Naive thymus-derived CD8-positive, alpha-beta T cell (primary cell): ENCODE results near the gene SIK3. TPM values are rescaled to one million over a fixed set of nuclear protein-coding genes. Genes with fewer than 3 reads are reported as not detected.
A peak's percentile ranks its signal among the peaks of the same experiment; 100 is the strongest.

ENCODE experiments used
- ATAC-seq, 2 donors: fragments of 150-1000 bp; cut with Tn5 transposase in 1 of 2; sonication (Bioruptor Pico), chemical (Tn5 transposase) in 1 of 2; 1 replicate in 1 of 2; 2 replicates in 1 of 2; pipeline ENCODE4 v1.10.0; 2021; ENCODE audit warnings: mild to moderate bottlenecking in 2 of 2, moderate library complexity in 2 of 2
- POLR2A ChIA-PET: fragments of 350-600 bp; sonication (Branson Sonifier 250); formaldehyde crosslinking; loops from one replicate; lab custom pipeline; 2021; ENCODE audit warnings: antibody characterized with exemption; lab: Charles Lee
- DNase-seq, 10 donors: peaks; one replicate each; pipeline versions ENCODE4 v3.0.0 to v3.0.0-alpha.2; 2020 to 2022
- H3K27ac Mint-ChIP-seq, 10 donors: one replicate each; pipeline ENCODE4 v1.8.0; 2020 to 2022; ENCODE audit warnings: mild to moderate bottlenecking in 10 of 10, mixed read lengths in 10 of 10, moderate library complexity in 4 of 10, inconsistent platforms in 1 of 10
- H3K27me3 Mint-ChIP-seq, 5 donors: one replicate each; pipeline ENCODE4 v1.8.0; 2021 to 2022; ENCODE audit warnings: mixed read lengths in 5 of 5
- H3K36me3 Mint-ChIP-seq, 3 donors: one replicate each; pipeline ENCODE4 v1.8.0; 2020 to 2022; ENCODE audit warnings: mixed read lengths in 3 of 3, mild to moderate bottlenecking in 2 of 3, inconsistent platforms in 1 of 3
- H3K4me1 Mint-ChIP-seq, 4 donors: one replicate each; pipeline ENCODE4 v1.8.0; 2021 to 2022; ENCODE audit warnings: mixed read lengths in 4 of 4
- H3K4me3 Mint-ChIP-seq, 10 donors: one replicate each; pipeline ENCODE4 v1.8.0; 2020 to 2022; ENCODE audit warnings: mild to moderate bottlenecking in 10 of 10, mixed read lengths in 10 of 10, moderate library complexity in 6 of 10, inconsistent platforms in 1 of 10
- H3K9me3 Mint-ChIP-seq, 9 donors: one replicate each; pipeline ENCODE4 v1.8.0; 2020 to 2022; ENCODE audit warnings: mixed read lengths in 9 of 9, mild to moderate bottlenecking in 3 of 9, inconsistent platforms in 1 of 9, moderate library complexity in 1 of 9
- polyA plus RNA-seq, 3 donors: library from polyadenylated mRNA; unstranded; fragments of 300-500 nt; fragmentation: Illumina TruSeq; gene quantifications; one replicate each; pipeline ENCODE4 v1.2.3, GENCODE V29; 2021
- total RNA-seq, 8 experiments: library from RNA in 2 of 8; stranded (reverse) in 2 of 8; gene quantifications; one replicate each; pipeline ENCODE4 v1.2.3 and lab custom pipeline; 2021 to 2026

Gene SIK3
- total and polyA plus RNA-seq, 5 experiments from 2014 or later: 14.1 to 69.2 (median 16.2) TPM

DNA sequence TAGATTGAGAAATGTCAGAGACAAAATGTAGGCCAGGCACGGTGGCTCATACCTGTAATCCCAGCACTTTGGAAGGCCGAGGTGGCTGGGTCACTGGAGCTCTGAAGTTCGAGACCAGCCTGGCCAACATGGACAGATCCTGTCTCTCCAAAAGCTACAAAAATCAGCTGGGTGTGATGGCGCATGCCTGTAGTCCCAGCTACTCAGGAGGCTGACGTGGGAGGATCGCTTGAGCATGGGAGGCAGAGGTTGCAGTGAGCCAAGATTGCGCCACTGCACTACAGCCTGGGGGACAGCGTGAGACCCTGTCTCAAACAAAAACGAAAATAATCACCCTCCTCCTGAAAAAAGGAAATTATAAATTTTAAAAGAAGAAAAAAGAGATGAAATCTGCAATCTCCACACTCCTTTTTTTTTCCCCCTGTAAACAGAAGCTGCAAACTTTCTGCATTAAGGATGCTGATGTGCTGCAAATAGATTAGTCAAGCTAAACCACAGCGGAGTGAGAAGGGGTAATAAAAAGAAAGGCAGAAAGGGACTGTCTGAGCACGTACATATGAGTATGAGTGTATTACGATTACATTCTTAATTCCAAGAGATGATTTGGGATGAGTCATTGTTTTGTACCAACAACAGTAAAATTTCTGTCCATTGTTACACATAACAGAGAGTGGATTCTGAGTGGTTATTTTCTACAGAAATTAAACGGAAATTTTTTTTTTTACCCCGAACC lies 87.3 kb downstream of the SIK3 start:
- Mint-ChIP-seq H3K4me1 (peaks cover 9 to 50% (median 25%) of the 10 kb centered on the region in 4 donors), H3K27ac (peak overlapping the region in 3 of 10 donors; percentile 14 to 46 (median 19)), H3K4me3 (no peak overlapping the region), H3K27me3 (no peaks in the 10 kb centered on the region), H3K36me3 (peaks cover 0 to 10% (median 2%) of the 10 kb centered on the region in 3 donors), H3K9me3 (no peaks in the 10 kb centered on the region)
- POLR2A ChIA-PET: no interaction called here
- ATAC-seq: no peak
- DNase-seq: no peak

DNA sequence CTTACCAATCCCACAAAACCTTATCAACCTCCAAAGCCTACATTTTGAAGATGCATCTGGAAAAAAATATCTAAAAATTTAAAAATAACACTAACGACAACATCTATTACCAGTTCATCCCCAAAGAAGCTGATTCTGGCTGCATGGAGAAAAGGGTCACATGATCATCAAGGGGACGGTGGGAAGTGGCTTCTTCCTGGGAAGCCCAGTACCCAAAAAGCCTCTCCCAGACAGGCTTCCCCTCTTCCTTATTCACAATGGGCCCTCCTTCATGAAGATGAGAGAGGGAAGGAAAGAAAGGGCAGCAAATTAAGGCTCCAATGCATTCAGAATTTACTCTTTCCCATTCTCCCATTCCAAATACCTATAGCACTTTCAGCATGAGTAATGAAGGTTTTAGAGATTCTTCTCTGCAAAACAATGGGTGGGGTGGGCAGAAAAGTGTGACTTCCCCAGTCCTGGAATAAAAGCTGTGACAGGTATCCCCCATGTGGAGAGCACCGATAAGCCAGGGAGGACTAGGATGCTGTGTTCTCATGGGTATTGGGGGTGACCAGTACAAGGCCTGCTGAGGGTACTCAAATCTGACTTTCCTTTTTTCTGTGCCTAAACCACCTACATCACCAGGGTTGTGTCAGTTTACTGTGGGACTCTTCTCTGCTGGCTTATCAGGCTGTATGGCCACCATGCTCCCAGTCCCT lies 88.2 kb downstream of the SIK3 start:
- H3K4me3 Mint-ChIP-seq: no peak overlapping the region
- peaks cover 11 to 56% (median 31%) of the 10 kb centered on the region in 4 donors for H3K4me1 Mint-ChIP-seq
- peaks cover 0 to 10% (median 2%) of the 10 kb centered on the region in 3 donors for H3K36me3 Mint-ChIP-seq
- H3K27ac Mint-ChIP-seq: peak overlapping the region in 3 of 10 donors; percentile 33 to 72 (median 60)
- no peaks in the 10 kb centered on the region for H3K9me3 Mint-ChIP-seq
- ATAC-seq: no peak
- H3K27me3 Mint-ChIP-seq: no peaks in the 10 kb centered on the region
- DNase-seq: no peak
- POLR2A ChIA-PET: no interaction called here

DNA sequence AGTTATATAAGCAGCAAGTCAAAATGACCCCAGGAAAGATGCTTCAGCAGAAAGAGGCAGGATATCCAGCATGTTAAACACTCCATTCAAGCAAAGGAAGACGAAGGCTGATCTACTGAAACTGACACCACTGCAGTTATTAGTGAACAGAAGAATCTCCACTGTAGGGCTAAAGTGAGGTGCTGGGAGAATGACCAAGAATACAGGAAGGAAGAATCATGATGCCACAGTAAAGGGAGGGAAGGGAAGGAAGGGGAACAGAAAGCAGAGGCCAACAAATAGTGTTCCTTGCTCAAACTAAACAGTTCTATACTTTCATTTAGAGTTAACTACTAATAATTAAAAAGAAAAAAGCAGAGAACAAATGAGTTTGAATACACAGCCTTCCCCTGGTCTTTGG lies 92.5 kb downstream of the SIK3 start:
- H3K9me3 Mint-ChIP-seq: peaks cover 0 to 3% (median 0%) of the 10 kb centered on the region in 9 donors
- DNase-seq (no peak), ATAC-seq (no peak)
- H3K27ac Mint-ChIP-seq: peak overlapping the region in 6 of 10 donors; percentile 2 to 80 (median 52)
- H3K36me3 Mint-ChIP-seq: peaks cover 0 to 23% (median 3%) of the 10 kb centered on the region in 3 donors
- no peaks in the 10 kb centered on the region for H3K27me3 Mint-ChIP-seq
- peak overlapping the region in 2 of 10 donors; percentile 18 to 22 for H3K4me3 Mint-ChIP-seq
- H3K4me1 Mint-ChIP-seq: peaks cover 19 to 79% (median 47%) of the 10 kb centered on the region in 4 donors
- POLR2A ChIA-PET: no interaction called here

DNA sequence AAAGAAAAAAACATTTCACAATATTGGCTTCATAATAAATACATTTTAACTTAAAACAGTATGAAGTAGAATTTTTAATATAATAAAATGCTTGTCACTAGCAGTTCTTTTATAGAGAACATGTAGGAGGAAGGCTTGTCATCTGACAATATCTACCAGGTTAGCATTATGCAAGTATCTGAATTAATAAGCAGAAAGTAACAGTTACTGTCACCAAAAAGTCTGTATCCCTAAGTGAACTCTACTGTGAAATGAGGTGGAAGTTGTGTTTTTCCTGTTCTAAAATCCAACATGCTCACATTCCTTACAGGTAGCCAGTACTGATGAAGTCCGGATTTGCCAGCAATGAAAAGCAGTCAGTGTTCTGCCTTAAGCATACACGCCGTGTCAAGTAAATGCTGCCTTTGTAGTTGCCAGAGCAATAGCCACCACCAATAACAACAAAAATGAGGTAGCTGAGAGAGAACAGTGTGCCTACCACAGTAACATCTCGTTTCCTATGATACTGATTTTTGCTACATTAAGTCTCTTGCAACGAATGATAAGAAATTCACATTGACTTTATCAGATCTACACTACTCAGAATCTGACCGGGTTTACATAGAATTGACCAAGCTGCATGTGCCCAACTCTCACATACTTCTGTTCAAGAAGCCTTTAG lies 95.5 kb downstream of the SIK3 start:
- ATAC-seq: peak; percentile 35 to 84
- no peak for DNase-seq

DNA sequence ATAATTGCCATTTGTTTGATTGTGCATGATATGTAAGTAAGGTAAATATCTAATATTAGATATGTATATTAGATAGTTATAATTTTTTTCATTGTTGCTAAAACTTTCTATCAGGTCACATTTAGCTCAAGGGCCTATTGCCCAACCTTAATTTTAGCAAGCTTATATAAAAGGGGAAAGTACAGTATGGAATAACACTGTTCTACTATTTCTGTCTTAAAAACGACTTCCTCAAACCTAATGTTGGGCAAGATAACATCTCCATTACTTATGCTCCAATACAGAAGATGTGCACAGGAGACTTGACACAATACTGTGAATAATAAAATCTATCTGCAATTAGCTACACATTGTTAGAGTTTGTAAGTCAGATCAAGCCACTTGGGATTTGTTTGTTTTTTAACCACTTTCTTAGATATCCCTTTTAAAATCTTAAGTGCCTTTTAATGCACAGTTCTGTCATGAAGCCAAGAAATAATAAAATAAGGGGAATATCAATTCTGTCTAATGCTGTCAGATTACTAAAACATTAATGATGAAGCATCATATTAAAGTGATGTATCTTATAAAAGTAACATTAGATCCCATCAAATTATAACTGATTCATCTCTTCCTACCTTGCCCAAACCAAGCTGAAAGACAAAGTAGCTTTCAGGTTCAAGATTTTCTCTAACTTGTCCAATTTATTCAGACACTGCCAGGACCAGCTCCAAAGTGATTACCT lies 98.1 kb downstream of the SIK3 start:
- Mint-ChIP-seq H3K36me3 (peaks cover 0 to 21% (median 6%) of the 10 kb centered on the region in 3 donors), H3K4me3 (no peak overlapping the region), H3K27me3 (no peaks in the 10 kb centered on the region), H3K9me3 (peaks cover 0 to 3% (median 0%) of the 10 kb centered on the region in 9 donors), H3K4me1 (peaks cover 23 to 76% (median 48%) of the 10 kb centered on the region in 4 donors), H3K27ac (peak overlapping the region in 5 of 10 donors; percentile 25 to 68 (median 26))
- POLR2A ChIA-PET: interaction anchor here (1.1 kb wide), 1 partner anchor 99 kb away, joined by 3 read pairs; no protein-coding TSS in a partner anchor
- DNase-seq (no peak), ATAC-seq (no peak)

More for the DNA sequence above, 95.5 kb downstream of the SIK3 start:
- Mint-ChIP-seq H3K4me3 (peak overlapping the region in 1 of 10 donors; percentile 14), H3K27me3 (no peaks in the 10 kb centered on the region), H3K27ac (peak overlapping the region in 5 of 10 donors; percentile 6 to 67 (median 45)), H3K4me1 (peaks cover 24 to 85% (median 53%) of the 10 kb centered on the region in 4 donors), H3K9me3 (peaks cover 0 to 3% (median 0%) of the 10 kb centered on the region in 9 donors), H3K36me3 (peaks cover 0 to 21% (median 6%) of the 10 kb centered on the region in 3 donors)
- POLR2A ChIA-PET: no interaction called here

DNA sequence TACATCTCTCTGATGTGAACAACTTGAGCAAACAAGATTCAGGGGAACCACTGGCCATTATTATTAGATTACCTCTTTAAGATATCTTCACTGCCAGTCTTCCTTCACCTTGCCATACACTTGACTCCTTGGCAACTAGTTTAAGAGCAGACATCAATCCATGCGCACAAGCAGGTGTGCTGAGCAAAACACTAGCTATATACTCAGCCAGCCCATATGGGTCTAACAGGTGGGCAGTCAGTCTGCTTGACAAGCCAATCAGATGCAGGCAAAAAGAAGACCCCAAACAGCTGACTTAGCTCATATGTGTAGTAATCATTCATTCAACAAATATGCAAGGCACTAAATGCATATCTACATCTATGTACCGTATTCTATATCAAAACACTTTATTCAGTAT lies 101.2 kb downstream of the SIK3 start:
- H3K9me3 Mint-ChIP-seq: peaks cover 0 to 3% (median 0%) of the 10 kb centered on the region in 9 donors
- ATAC-seq (no peak), DNase-seq (no peak)
- H3K27me3 Mint-ChIP-seq: no peaks in the 10 kb centered on the region
- H3K36me3 Mint-ChIP-seq: peaks cover 0 to 8% (median 3%) of the 10 kb centered on the region in 3 donors
- peaks cover 34 to 77% (median 51%) of the 10 kb centered on the region in 4 donors for H3K4me1 Mint-ChIP-seq
- H3K4me3 Mint-ChIP-seq: no peak overlapping the region
- H3K27ac Mint-ChIP-seq: peak overlapping the region in 7 of 10 donors; percentile 2 to 86 (median 67)
- POLR2A ChIA-PET: interaction anchor here (0.7 kb wide), 1 partner anchor 132 kb away, joined by 3 read pairs; no protein-coding TSS in a partner anchor

DNA sequence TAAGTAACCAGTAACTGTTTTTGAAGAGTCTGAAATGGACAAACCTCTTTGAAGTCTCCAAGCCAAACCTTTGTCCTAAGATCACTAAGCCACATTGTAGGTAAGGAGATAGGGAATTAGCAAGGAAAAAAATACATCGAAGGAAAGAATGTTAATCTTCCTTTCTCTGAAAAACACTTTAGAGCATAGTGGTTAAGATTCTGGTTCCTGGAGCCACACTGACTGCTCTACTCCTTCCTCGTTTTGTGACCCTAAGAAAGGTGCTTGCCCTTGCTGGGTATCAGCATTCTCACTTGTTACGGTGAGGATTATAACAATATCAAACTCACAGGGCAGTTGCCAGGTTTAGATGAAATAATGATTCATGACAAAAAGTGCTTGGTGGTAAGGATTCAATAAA lies 104.0 kb downstream of the SIK3 start:
- Mint-ChIP-seq H3K36me3 (peaks cover 0 to 3% (median 0%) of the 10 kb centered on the region in 3 donors), H3K4me1 (peaks cover 28 to 75% (median 50%) of the 10 kb centered on the region in 4 donors), H3K4me3 (peak overlapping the region in 8 of 10 donors; percentile 8 to 60 (median 32)), H3K27ac (peak overlapping the region; percentile 74 to 100 (median 95)), H3K27me3 (no peaks in the 10 kb centered on the region), H3K9me3 (no peaks in the 10 kb centered on the region)
- DNase-seq (no peak), ATAC-seq (peak in 1 of 2 donors; percentile 20)
- POLR2A ChIA-PET: no interaction called here

DNA sequence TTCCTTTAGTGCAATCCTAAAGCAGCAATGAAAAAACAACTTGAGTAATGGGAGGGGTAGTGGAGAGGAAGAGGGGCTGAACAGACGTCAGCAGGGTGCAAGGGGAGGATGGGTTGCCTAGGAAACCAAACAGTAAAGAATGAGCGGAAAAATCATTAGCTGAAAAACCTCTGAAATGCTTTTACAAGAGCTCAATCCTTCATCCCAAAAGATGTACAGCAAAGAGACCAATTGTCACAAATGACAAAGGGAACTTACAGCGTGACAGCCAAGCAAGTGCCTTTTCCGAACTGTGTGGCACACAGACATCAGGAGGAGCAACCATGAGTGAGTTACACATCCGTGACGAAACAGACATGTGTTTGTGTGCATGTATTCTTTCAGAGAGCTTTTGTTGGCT lies 104.6 kb downstream of the SIK3 start:
- Mint-ChIP-seq H3K4me3 (peak overlapping the region in 9 of 10 donors; percentile 58 to 81 (median 73)), H3K27ac (peak overlapping the region; percentile 74 to 100 (median 96)), H3K27me3 (no peaks in the 10 kb centered on the region), H3K9me3 (no peaks in the 10 kb centered on the region), H3K4me1 (peaks cover 33 to 75% (median 55%) of the 10 kb centered on the region in 4 donors), H3K36me3 (peaks cover 0 to 7% (median 0%) of the 10 kb centered on the region in 3 donors)
- POLR2A ChIA-PET: no interaction called here
- DNase-seq (peak in 8 of 10 donors; percentile 47 to 83 (median 66)), ATAC-seq (peak; percentile 75 to 85)

DNA sequence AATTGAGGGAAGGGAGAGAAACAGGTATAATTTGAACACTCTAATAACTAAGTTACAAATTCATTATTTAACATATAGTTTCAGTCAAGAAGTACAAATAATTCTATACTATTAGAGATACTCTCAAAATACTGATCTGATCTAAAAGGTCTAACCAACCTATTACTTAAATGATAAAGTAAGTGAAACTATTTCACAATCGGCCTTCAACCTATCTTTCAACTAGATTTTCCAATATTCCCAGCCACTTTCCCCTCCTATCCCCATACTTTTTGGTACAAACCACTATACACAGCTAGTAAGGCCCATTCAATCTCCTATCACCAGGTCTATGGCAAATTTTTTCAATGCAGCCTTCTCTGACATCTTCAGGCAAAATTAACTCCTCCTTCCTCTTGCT lies 106.7 kb downstream of the SIK3 start:
- Mint-ChIP-seq H3K36me3 (peaks cover 0 to 4% (median 0%) of the 10 kb centered on the region in 3 donors), H3K9me3 (no peaks in the 10 kb centered on the region), H3K27me3 (no peaks in the 10 kb centered on the region), H3K27ac (peak overlapping the region in 8 of 10 donors; percentile 18 to 92 (median 66)), H3K4me1 (peaks cover 34 to 80% (median 63%) of the 10 kb centered on the region in 4 donors), H3K4me3 (no peak overlapping the region)
- ATAC-seq (no peak), DNase-seq (no peak)
- POLR2A ChIA-PET: no interaction called here

DNA sequence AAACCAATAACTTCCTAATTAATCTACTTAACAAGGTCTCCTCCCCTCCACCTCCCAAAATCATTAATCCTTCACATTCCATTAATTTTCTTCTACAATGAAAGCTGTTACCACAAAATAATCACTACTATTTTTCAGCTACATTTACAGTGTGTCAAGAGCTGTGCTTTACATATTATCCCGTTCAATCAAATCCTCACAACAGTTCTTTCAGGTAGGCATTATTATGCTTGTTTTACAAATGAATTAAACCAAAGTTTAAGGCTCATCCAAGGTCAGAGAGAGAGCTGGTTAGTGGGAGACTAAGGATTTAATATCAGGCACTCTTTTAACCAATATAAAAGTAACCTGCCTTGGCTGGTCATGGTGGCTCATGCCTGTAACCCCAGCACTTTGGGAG lies 107.4 kb downstream of the SIK3 start:
- Mint-ChIP-seq H3K4me1 (peaks cover 37 to 87% (median 68%) of the 10 kb centered on the region in 4 donors), H3K4me3 (no peak overlapping the region), H3K9me3 (no peaks in the 10 kb centered on the region), H3K27ac (peak overlapping the region in 8 of 10 donors; percentile 34 to 81 (median 70)), H3K36me3 (peaks cover 0 to 4% (median 0%) of the 10 kb centered on the region in 3 donors), H3K27me3 (no peaks in the 10 kb centered on the region)
- POLR2A ChIA-PET: no interaction called here
- no peak for DNase-seq
- ATAC-seq: no peak

DNA sequence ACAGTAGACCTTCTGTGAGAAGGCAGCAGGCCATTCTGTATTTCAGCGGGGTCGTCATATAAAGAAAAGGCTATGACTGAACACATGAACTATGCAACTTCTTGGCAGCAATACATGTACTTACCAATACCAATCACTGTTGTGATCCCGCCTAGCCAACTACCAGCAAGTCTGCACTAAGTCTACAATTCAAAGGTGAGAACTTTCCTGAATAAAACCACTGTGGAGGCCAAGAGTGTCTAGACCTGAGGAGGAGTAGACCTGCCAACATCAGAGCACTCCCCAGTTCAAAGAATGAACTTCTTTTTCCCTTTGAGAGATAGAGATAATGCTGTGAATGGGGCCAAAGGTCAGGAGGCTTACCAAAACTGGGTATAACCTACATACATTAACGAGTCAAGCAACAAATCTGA lies 108.2 kb downstream of the SIK3 start:
- Mint-ChIP-seq H3K27me3 (no peaks in the 10 kb centered on the region), H3K36me3 (peaks cover 0 to 4% (median 0%) of the 10 kb centered on the region in 3 donors), H3K4me3 (no peak overlapping the region), H3K9me3 (no peaks in the 10 kb centered on the region), H3K27ac (peak overlapping the region in 7 of 10 donors; percentile 15 to 81 (median 67)), H3K4me1 (peaks cover 37 to 88% (median 67%) of the 10 kb centered on the region in 4 donors)
- ATAC-seq: peak in 1 of 2 donors; percentile 45
- POLR2A ChIA-PET: no interaction called here
- no peak for DNase-seq
